Karpas-422 (cell line): Measurements from ENCODE around the gene LIPC. TPM values are rescaled to one million over a fixed set of nuclear protein-coding genes. Genes with fewer than 3 reads are reported as not detected.

Experiments
- DNase-seq: peaks from one replicate; pipeline ENCODE4 v3.0.0-alpha.2; 2015
- H2AFZ ChIP-seq: fragments of 200-600 bp; sonication (generic); 2 replicates; pipeline ENCODE4 v1.6.1; 2014; ENCODE audit warnings: antibody characterized with exemption, low read length, mixed read lengths
- H3K27ac ChIP-seq: fragments of 200-600 bp; sonication (generic); 2 replicates; pipeline ENCODE4 v1.5.1; 2014; ENCODE audit warnings: mild to moderate bottlenecking, low read length, moderate library complexity
- H3K27me3 ChIP-seq: fragments of 200-600 bp; sonication (generic); 2 replicates; pipeline ENCODE4 v1.6.1; 2014; ENCODE audit warnings: low read length, mixed read lengths
- H3K36me3 ChIP-seq: fragments of 200-600 bp; sonication (generic); 2 replicates; pipeline ENCODE4 v1.6.1; 2014; ENCODE audit warnings: low read length, mixed read lengths; ENCODE audit not compliant: insufficient read depth
- H3K4me1 ChIP-seq: fragments of 200-600 bp; sonication (generic); 2 replicates; pipeline ENCODE4 v1.6.1; 2014; ENCODE audit warnings: mild to moderate bottlenecking, low read length, mixed read lengths
- H3K4me2 ChIP-seq: fragments of 200-600 bp; sonication (generic); 2 replicates; pipeline ENCODE4 v1.6.1; 2014; ENCODE audit warnings: low read length, low read depth, mild to moderate bottlenecking; ENCODE audit not compliant: poor library complexity, severe bottlenecking
- H3K4me3 ChIP-seq: fragments of 200-600 bp; sonication (generic); 2 replicates; pipeline ENCODE4 v1.5.1; 2014; ENCODE audit warnings: mild to moderate bottlenecking, antibody characterized with exemption, low read length, mixed read lengths
- H3K79me2 ChIP-seq: fragments of 200-600 bp; sonication (generic); 2 replicates; pipeline ENCODE4 v1.6.1; 2014; ENCODE audit warnings: mild to moderate bottlenecking, low read length, mixed read lengths
- H3K9ac ChIP-seq: fragments of 200-600 bp; sonication (generic); 2 replicates; pipeline ENCODE4 v1.6.0; 2014; ENCODE audit warnings: low read length
- H3K9me2 ChIP-seq: fragments of 200-600 bp; sonication (generic), shearing (Covaris generic); replicated peaks from 2 replicates; pipeline ENCODE4 v1.6.0; 2014; ENCODE audit warnings: mild to moderate bottlenecking, low read length, moderate library complexity; ENCODE audit not compliant: insufficient read depth
- H3K9me3 ChIP-seq: fragments of 300-700, 200-600 bp; sonication (generic); 2 replicates; pipeline ENCODE4 v1.6.1; 2014; ENCODE audit warnings: low read length, mixed read lengths
- H4K20me1 ChIP-seq: fragments of 200-600 bp; sonication (generic); 2 replicates; pipeline ENCODE4 v1.6.1; 2014; ENCODE audit warnings: mild to moderate bottlenecking, antibody characterized with exemption, low read length, low read depth; ENCODE audit not compliant: insufficient read depth
- total RNA-seq: library from RNA; depleted of rRNA; stranded (reverse); fragments of >200 nt; shearing (Covaris generic); gene quantifications from 2 replicates; pipeline ENCODE4 v1.2.3, GENCODE V29; 2014; ENCODE audit warnings: low replicate concordance; rRNA removed

LIPC gene
- not detected in 2 replicates for total RNA-seq

DNA sequence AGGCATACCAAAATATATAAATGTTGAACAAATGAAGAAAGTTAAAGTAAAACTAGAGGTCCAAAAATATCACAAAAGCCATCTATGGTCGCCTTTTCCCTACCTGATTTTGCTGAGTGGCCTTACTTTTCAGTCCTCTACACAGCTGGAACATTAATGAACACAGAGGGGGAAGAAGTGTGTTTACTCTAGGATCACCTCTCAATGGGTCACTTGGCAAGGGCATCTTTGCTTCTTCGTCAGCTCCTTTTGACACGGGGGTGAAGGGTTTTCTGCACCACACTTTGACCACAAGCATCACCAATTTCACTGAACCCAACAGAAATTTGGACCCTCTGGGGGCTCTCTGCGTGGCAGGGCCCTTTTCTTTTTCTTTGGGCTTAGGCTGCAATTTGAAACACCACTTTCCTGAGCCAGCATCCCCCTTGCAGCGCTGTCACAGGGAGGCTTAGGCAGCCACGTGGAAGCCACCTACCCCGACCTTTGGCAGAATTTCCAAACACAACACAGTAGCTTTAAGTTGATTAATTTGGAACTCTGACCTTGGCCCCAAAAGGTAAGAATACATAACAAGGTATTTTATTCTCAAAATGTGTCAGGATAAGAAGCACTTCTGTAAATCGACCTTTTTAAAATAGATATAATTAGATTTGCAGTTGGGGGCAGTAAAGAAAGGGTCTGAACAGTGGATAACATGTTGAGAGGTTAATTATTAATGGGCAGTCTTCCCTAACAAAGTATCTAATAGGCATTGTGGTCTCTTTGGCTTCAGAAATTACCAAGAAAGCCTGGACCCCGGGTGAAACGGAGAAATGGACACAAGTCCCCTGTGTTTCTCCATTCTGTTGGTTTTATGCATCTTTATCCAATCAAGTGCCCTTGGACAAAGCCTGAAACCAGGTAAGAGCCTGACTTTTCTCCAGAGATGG, at the start of gene LIPC:
Gene LIPC (plus strand): TSS at position 771 of the 929 bp plus-strand sequence. CDS start 42 bp downstream, at position 813.
- Histone ChIP-seq H3K79me2 (no peaks in the 10 kb centered on the region), H3K9ac (no peak within 1 kb of the TSS), H3K9me3 (no peaks in the 10 kb centered on the region), H3K4me1 (no peaks in the 10 kb centered on the region), H3K4me3 (no peak within 1 kb of the TSS), H3K27me3 (no peaks in the 10 kb centered on the region), H4K20me1 (no peaks in the 10 kb centered on the region), H2AFZ (no peak within 1 kb of the TSS), H3K27ac (no peak within 1 kb of the TSS), H3K9me2 (no peaks in the 10 kb centered on the region), H3K36me3 (no peaks in the 10 kb centered on the region), H3K4me2 (no peak within 1 kb of the TSS)
- DNase-seq, result no peak

DNA sequence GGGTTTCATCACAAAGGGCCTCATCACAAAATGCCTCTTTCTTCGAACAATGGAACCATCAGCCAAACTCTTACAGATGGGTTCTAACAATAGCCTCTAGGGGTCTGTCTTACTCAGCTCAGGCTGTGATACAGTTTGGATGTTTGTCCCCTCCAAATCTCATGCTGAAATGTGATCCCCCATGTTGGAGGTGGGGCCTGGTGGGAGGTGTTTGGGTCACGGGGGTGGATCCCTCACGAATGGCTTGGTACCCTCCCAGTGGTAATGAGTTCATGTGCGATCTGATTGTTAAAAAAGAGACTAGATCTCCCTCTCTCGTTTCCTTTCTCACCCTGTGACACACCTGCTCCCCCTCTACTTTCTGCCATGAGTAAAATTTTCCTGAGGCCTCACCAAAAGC, 47.9 kb upstream of the LIPC start:
- DNase-seq, result peak; percentile 49
- no peak overlapping the region for H3K4me2 ChIP-seq
- no peaks in the 10 kb centered on the region for H3K36me3 ChIP-seq
- H3K27me3 ChIP-seq, result no peaks in the 10 kb centered on the region
- no peaks in the 10 kb centered on the region for H4K20me1 ChIP-seq
- no peaks in the 10 kb centered on the region for H3K9me2 ChIP-seq
- H3K4me3 ChIP-seq, result no peak overlapping the region
- no peak overlapping the region for H2AFZ ChIP-seq
- no peak overlapping the region for H3K9ac ChIP-seq
- no peak overlapping the region for H3K27ac ChIP-seq
- H3K4me1 ChIP-seq, result no peaks in the 10 kb centered on the region
- H3K79me2 ChIP-seq, result no peaks in the 10 kb centered on the region
- no peaks in the 10 kb centered on the region for H3K9me3 ChIP-seq

DNA sequence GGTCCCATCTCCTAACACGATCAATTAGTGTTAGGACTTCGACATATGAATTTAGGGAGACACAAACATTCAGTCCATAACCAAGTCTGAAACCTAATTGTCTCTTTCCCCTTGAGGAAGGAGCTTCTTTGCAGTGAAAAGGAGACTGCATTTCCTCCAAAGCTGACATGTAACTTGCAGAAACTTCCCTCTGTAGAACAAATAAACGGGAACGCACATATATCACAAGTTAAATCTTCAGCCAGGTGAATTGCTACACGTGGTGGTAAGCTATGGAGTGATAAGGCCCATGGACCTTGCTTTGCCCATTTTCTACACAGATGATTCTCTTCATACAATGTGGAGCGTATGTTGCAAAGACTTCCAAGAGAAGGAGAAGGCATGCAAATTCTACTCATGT, 47.1 kb upstream of the LIPC start:
- no peak overlapping the region for H2AFZ ChIP-seq
- H3K4me1 ChIP-seq, result no peaks in the 10 kb centered on the region
- no peaks in the 10 kb centered on the region for H3K9me3 ChIP-seq
- no peaks in the 10 kb centered on the region for H3K9me2 ChIP-seq
- H3K4me3 ChIP-seq, result no peak overlapping the region
- no peaks in the 10 kb centered on the region for H4K20me1 ChIP-seq
- H3K4me2 ChIP-seq, result no peak overlapping the region
- H3K36me3 ChIP-seq, result no peaks in the 10 kb centered on the region
- H3K9ac ChIP-seq, result no peak overlapping the region
- no peak overlapping the region for H3K27ac ChIP-seq
- no peaks in the 10 kb centered on the region for H3K27me3 ChIP-seq
- DNase-seq, result no peak
- no peaks in the 10 kb centered on the region for H3K79me2 ChIP-seq

DNA sequence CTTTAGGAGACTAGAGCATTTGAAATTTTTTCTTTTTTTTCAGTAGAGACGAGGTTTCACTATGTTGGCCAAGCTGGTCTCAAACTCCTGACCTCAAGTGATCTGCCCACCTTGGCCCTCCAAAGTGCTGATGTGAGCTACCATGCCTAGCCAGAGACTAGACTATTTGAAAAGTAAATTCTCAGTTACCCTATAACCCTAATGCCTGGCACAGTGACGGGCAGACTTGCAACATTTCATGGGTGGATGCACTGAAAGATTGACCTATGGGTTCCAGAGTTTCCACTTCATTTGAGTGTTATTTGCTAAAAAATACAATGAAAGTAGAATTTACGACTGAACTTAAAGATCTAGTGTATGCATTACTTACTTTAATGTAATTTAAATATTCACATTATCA, 45.7 kb upstream of the LIPC start:
- Histone ChIP-seq H4K20me1 (no peaks in the 10 kb centered on the region), H3K9me2 (no peaks in the 10 kb centered on the region), H3K4me3 (no peak overlapping the region), H2AFZ (no peak overlapping the region), H3K27ac (no peak overlapping the region), H3K4me2 (no peak overlapping the region), H3K36me3 (no peaks in the 10 kb centered on the region), H3K9me3 (no peaks in the 10 kb centered on the region), H3K9ac (no peak overlapping the region), H3K27me3 (no peaks in the 10 kb centered on the region), H3K4me1 (no peaks in the 10 kb centered on the region), H3K79me2 (no peaks in the 10 kb centered on the region)
- no peak for DNase-seq

DNA sequence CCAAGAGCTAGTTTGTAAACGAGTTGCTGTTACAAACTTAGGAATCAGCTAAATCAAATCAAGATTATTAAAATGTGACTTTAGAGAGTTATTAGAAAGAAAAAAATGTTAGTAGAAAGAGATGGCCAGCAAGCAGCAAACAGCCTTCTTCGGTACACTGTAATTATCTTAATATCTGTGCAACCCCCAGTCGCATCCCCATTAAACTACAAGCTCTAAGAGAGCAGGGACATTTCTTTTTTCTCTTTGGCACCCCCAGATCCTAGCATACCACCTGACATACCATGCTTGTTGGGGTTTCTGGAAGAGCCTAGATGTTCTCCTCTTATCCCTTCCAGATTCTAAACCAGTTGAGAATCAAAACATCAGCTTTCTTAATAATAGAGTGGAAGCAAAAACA, 45.1 kb upstream of the LIPC start:
- DNase-seq, result no peak
- H3K9me3 ChIP-seq, result no peaks in the 10 kb centered on the region
- H4K20me1 ChIP-seq, result no peaks in the 10 kb centered on the region
- no peak overlapping the region for H3K4me2 ChIP-seq
- no peak overlapping the region for H3K9ac ChIP-seq
- H3K36me3 ChIP-seq, result no peaks in the 10 kb centered on the region
- no peaks in the 10 kb centered on the region for H3K27me3 ChIP-seq
- no peak overlapping the region for H3K4me3 ChIP-seq
- no peaks in the 10 kb centered on the region for H3K9me2 ChIP-seq
- no peak overlapping the region for H3K27ac ChIP-seq
- no peaks in the 10 kb centered on the region for H3K79me2 ChIP-seq
- no peaks in the 10 kb centered on the region for H3K4me1 ChIP-seq
- H2AFZ ChIP-seq, result no peak overlapping the region

DNA sequence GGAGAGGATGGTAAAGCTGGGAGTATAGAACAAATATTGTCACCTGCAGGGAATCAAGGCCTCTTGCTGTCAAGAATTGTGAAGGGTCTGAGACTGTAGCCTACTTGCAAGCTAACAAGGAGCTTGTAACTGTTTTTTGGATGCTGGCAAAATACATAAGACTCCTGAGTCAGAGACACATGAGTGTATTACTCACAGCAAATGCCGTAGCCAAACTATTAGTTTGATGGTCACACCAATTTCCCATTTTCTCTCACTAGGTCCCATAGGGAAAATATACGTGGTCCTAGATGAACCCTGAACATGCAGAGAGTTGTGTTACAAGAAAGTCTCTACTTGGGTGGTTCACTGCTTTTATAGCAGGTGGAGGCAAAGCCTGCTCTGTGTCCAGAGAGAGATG, 44.7 kb upstream of the LIPC start:
- Histone ChIP-seq H2AFZ (no peak overlapping the region), H3K9ac (no peak overlapping the region), H3K9me2 (no peaks in the 10 kb centered on the region), H4K20me1 (no peaks in the 10 kb centered on the region), H3K4me1 (no peaks in the 10 kb centered on the region), H3K79me2 (no peaks in the 10 kb centered on the region), H3K27ac (no peak overlapping the region), H3K36me3 (no peaks in the 10 kb centered on the region), H3K27me3 (no peaks in the 10 kb centered on the region), H3K9me3 (no peaks in the 10 kb centered on the region), H3K4me3 (no peak overlapping the region), H3K4me2 (no peak overlapping the region)
- no peak for DNase-seq

DNA sequence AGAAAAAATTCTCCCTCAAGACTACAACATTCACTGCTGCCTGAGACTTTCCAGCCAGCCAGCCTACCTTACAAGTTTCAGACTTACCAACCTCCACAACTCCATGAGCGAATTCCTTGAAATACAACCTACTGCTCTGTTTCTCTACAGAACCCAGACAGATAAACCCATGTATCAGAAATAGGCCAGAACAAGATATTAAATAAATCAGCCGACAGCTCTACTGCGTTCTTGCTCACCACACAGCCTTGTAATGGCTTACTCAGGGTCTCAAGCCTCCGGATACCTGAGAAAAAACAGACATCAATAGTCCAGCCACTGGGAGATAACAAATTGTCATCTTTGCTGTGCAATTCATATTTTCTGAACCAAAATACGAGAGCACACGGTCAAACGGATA, 43.6 kb upstream of the LIPC start:
- Histone ChIP-seq H3K9ac (no peak overlapping the region), H3K4me1 (no peaks in the 10 kb centered on the region), H3K4me3 (no peak overlapping the region), H3K9me2 (no peaks in the 10 kb centered on the region), H3K9me3 (no peaks in the 10 kb centered on the region), H3K4me2 (no peak overlapping the region), H3K27ac (no peak overlapping the region), H3K27me3 (no peaks in the 10 kb centered on the region), H3K36me3 (no peaks in the 10 kb centered on the region), H3K79me2 (no peaks in the 10 kb centered on the region), H4K20me1 (no peaks in the 10 kb centered on the region), H2AFZ (no peak overlapping the region)
- no peak for DNase-seq

DNA sequence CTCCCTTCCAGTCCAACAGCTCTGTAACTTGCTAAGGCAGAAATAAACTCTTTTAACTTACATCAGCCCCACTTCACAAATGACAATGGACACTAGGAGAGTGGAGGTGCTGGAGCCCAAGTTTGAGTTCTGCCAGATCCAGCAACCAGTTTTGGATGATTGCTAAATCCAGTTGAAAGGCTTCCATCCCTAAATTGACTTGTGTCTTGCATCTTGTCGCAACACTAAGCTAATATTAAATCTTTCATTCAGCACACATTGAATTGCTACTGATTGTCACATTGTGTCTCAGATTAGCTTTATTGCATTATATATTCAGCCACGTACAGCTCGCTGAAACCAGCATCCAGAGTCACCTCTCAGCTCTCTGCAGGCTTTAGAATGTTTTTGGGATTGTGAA, 41.7 kb upstream of the LIPC start:
- Histone ChIP-seq H3K36me3 (no peaks in the 10 kb centered on the region), H3K9ac (no peak overlapping the region), H3K27ac (no peak overlapping the region), H3K4me2 (no peak overlapping the region), H3K9me3 (no peaks in the 10 kb centered on the region), H2AFZ (no peak overlapping the region), H4K20me1 (no peaks in the 10 kb centered on the region), H3K79me2 (no peaks in the 10 kb centered on the region), H3K9me2 (no peaks in the 10 kb centered on the region), H3K4me1 (no peaks in the 10 kb centered on the region), H3K27me3 (no peaks in the 10 kb centered on the region), H3K4me3 (no peak overlapping the region)
- DNase-seq, result no peak
